BE2C (cell line): ENCODE results near the gene TMEM140.
A peak's percentile ranks its signal among the peaks of the same experiment; 100 is the strongest.

Source experiments
- DNase-seq: peaks from one replicate; pipeline ENCODE4 v3.0.0-alpha.2; 2020
- H3K27me3 ChIP-seq: fragments of 250-450 bp; sonication (Bioruptor Pico); 2 replicates; pipeline ENCODE4 v1.5.1; 2020; ENCODE audit warnings: mild to moderate bottlenecking
- H3K36me3 ChIP-seq: fragments of 250-450 bp; sonication (Bioruptor Pico); 2 replicates; pipeline ENCODE4 v1.5.1; 2020; ENCODE audit warnings: mild to moderate bottlenecking
- H3K4me1 ChIP-seq: fragments of 250-450 bp; sonication (Bioruptor Pico); 2 replicates; pipeline ENCODE4 v1.5.1; 2020
- H3K4me3 ChIP-seq: 2 replicates; pipeline ENCODE4 v1.5.1; 2011; ENCODE audit warnings: low read depth, low read length
- H3K9me3 ChIP-seq: fragments of 250-450 bp; sonication (Bioruptor Pico); 2 replicates; pipeline ENCODE4 v1.5.1; 2020
- TF ChIP-seq, protein P1 (sequence below): IDR thresholded peaks from 2 replicates; pipeline ENCODE4 v1.5.1; 2012; ENCODE audit warnings: mild to moderate bottlenecking, low read depth, low read length

Gene TMEM140

DNA sequence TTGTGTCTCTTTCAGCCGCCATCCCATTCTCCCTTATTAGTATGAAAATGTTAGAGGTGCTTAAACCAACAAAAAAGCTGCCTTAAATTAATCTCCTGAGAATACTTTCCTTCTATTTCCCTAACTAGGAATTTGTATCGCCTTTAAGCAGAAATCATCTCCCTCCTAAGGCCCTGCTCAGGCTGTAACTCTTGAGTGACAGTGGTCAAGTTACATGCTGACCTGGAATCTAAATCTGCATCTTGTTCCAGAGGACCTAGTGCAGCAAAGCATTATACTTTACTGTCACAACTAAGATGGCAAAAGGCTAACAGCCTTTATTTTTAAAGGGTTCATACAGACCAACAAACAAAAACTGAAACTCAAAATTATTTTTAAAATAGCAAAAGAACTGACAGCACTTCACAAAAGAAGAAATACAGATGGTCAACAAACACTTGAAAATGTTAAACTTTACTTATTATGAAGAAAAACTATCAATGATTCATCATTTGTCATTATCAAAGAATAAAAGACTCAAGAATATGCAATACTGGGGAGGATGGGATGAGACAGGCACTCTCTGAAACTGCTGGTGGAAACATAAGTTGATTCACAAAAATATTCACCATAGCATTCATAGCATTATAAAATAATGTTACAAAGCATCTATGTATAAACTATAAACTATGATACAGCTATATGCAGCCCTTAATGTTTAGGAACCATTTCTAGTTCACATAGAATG, 11.7 kb downstream of the TMEM140 start:
- Histone ChIP-seq H3K27me3 (no peaks in the 10 kb centered on the region), H3K36me3 (peaks cover 5% of the 10 kb centered on the region), H3K4me1 (no peaks in the 10 kb centered on the region), H3K9me3 (peaks cover 13% of the 10 kb centered on the region), H3K4me3 (no peak overlapping the region)
- DNase-seq = no peak
- TF ChIP-seq, protein P1, sequence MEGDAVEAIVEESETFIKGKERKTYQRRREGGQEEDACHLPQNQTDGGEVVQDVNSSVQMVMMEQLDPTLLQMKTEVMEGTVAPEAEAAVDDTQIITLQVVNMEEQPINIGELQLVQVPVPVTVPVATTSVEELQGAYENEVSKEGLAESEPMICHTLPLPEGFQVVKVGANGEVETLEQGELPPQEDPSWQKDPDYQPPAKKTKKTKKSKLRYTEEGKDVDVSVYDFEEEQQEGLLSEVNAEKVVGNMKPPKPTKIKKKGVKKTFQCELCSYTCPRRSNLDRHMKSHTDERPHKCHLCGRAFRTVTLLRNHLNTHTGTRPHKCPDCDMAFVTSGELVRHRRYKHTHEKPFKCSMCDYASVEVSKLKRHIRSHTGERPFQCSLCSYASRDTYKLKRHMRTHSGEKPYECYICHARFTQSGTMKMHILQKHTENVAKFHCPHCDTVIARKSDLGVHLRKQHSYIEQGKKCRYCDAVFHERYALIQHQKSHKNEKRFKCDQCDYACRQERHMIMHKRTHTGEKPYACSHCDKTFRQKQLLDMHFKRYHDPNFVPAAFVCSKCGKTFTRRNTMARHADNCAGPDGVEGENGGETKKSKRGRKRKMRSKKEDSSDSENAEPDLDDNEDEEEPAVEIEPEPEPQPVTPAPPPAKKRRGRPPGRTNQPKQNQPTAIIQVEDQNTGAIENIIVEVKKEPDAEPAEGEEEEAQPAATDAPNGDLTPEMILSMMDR = no peak

DNA sequence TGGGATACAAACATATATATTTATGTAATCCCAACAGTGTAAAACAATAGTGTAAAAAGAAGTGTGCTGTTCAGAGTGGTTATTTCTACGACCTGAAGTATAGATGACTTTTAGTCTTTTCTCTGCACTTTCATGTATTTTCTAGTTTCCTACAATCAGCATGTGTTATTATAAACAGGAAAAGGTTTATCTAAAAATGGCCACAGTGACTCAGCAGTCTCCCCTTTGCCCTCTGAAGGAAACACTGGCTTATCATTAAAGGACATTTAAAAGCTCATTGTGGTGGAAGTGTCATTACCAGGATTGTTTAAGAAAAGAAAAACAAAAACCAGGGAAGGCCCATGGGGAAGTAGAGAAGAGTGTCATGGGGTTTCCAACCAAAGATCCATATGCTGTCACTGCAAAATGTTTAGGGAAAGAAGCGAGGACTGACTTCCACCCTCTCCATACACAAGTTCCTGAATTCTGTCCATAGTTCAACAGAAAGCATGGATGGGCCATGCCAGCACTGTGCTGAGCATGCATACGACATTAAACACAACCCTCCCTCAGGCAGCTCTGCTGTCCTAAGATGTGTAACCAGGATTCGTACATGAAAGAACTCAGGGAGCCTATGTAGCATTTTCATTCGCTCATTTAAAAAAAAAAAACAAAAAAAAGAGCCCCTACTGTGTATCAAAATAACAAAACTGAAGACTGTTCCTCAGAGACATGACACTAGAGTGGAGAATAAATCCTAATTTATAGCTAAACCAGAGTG, 12.4 kb downstream of the TMEM140 start:
- H3K9me3 ChIP-seq = peaks cover 13% of the 10 kb centered on the region
- TF ChIP-seq, protein P1 = no peak
- no peaks in the 10 kb centered on the region for H3K27me3 ChIP-seq
- H3K4me3 ChIP-seq = no peak overlapping the region
- H3K4me1 ChIP-seq = no peaks in the 10 kb centered on the region
- DNase-seq = no peak
- peaks cover 9% of the 10 kb centered on the region for H3K36me3 ChIP-seq

DNA sequence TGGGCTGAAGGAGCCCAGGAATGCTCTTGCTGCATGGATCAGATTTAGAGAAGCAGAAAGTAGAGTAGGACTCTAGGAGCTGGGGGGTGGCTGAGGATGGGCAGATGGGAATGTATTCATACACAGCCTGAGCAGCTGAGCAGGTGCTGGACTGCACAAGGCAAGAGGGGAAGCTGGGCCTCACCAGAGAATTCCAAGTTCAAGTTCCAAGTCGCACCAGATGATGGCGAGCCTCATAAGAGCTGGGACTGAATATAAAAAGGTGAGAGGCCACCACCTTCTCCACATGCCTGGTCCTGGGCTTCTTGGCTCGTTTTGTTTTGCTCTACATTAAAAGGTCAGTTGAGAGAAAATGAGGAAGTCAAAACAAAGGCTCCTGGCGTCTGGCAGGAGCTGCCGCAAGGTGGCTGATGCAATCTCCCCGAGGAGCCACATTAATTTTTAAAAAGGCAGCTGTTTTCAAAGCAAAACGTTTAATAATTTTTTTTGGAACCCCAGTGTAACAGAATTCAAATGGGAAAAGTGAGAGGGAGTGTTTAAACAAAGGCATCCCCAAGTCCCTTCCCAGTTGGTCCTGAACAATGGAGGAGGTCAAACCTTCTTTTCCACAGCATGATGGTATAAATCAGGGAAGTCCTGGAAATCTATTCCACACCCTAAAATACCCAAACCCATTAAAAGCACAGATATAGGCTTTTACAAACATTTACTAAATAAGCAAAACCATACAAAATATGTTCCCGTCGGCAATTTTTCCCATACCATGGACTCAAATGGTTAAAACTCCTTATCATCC, 13.2 kb downstream of the TMEM140 start:
- H3K9me3 ChIP-seq = peaks cover 13% of the 10 kb centered on the region
- no peaks in the 10 kb centered on the region for H3K4me1 ChIP-seq
- DNase-seq = no peak
- H3K4me3 ChIP-seq = no peak overlapping the region
- TF ChIP-seq, protein P1 = peak; percentile 5; the same call in 1 of the 2 replicates
- H3K27me3 ChIP-seq = no peaks in the 10 kb centered on the region
- peaks cover 17% of the 10 kb centered on the region for H3K36me3 ChIP-seq

DNA sequence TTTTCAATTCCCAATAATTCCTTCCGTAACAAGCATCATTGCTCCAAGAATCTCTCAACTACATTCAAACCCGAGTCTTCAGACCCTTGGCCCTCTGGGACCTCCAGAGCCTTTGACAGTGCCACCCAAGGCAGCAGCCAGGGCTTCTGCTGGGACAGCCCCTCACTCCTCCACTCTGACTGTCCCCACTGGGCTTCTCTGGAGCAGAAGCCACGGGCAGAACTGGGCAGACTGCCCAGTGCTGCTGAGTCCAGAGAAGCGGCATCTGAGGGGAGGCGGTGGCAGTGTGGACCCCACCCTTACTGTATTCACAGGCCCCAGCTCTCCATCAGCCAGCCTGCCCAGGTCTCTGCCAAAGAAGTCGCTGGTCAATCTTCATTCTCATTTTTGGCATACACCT, 13.8 kb downstream of the TMEM140 start:
- H3K9me3 ChIP-seq = peaks cover 11% of the 10 kb centered on the region
- peaks cover 22% of the 10 kb centered on the region for H3K36me3 ChIP-seq
- DNase-seq = no peak
- H3K4me3 ChIP-seq = no peak overlapping the region
- H3K27me3 ChIP-seq = no peaks in the 10 kb centered on the region
- TF ChIP-seq, protein P1 = no peak
- H3K4me1 ChIP-seq = no peaks in the 10 kb centered on the region

DNA sequence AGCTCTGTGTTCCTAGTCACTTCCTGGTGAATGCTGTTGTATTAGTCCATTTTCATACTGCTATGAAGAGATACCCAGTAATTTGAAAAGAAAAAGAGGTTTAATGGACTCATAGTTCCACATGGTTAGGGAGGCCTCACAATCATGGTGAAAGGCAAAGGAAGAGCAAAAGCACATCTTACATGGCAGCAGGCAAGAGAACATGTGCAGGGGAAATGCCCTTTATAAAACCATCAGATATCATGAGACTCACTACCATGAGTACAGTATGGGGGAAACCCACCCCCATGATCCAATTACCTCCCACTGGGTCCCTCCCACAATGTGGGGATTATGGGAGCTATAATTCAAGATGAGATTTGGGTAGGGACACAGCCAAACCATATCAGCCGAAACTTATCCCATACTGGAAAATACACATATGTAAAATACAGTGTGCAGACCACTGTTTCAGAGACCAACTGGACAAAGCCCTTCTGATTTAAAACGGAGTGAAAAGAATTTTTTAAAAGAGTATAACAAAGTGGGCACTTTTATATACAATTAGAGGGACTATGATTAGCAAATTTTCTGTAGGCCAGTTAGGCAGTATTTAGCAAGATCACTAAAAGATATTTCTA, 14.6 kb downstream of the TMEM140 start:
- H3K27me3 ChIP-seq = no peaks in the 10 kb centered on the region
- no peak for DNase-seq
- peaks cover 6% of the 10 kb centered on the region for H3K9me3 ChIP-seq
- H3K4me1 ChIP-seq = no peaks in the 10 kb centered on the region
- peaks cover 30% of the 10 kb centered on the region for H3K36me3 ChIP-seq
- TF ChIP-seq, protein P1 = no peak
- H3K4me3 ChIP-seq = no peak overlapping the region
